ENCODE results near the gene THBS3. TPM values are rescaled to one million over a fixed set of nuclear protein-coding genes. Genes with fewer than 3 reads are reported as not detected.
A peak's percentile ranks its signal among the peaks of the same experiment; 100 is the strongest.
"Not testable (repeated sequence)": the region's sequence is repeated elsewhere in the genome, so short reads cannot be mapped to it uniquely, and the experiment has no call there.

THBS3 gene
- total and polyA plus RNA-seq, 2 of the 13 experiments (the other 11 are each of a cell fraction or from before 2014, with no cell fraction given): 0.86 to 3.6 TPM

DNA sequence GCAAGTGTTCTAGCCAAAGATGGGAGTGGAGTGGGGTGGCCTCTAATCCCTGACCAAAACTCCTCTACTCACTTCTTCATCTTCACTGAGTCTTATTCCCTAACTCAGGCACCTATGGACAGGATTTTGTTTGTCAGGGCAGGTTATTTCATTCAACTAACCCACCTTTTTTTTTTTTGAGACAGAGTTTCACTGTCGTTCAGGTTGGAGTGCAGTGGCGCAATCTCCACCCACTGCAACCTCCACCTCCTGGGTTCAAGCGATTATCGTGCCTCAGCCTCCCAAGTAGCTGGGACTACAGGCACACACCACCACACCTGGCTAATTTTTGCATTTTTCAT lies 39.6 kb downstream of the THBS3 start:
- H3K9me3 ChIP-seq (ENCODE audit: low read length); H3K27me3 ChIP-seq (ENCODE audit: control insufficient read depth in 1 of 2, insufficient read depth in 2 of 2, low read length in 2 of 2); DNase-seq (ENCODE audit: low spot score); intact Hi-C loops (cut with micrococcal nuclease; ENCODE audit: unreplicated experiment); BruUV-seq (replicated peaks); H4K20me1 ChIP-seq (ENCODE audit: insufficient read depth, low read length); H3K27ac ChIP-seq (ENCODE audit: extremely low read length, insufficient read depth, low read length); ATAC-seq; H2AFZ ChIP-seq (ENCODE audit: low read length); H3K9ac ChIP-seq (ENCODE audit: insufficient read depth, low read depth, low read length); FAIRE-seq: not testable (repeated sequence)
- Histone ChIP-seq H3K36me3 (replicated peaks in 1 of 2; ENCODE audit: control insufficient read depth in 1 of 2, insufficient read depth in 2 of 2, low read length in 2 of 2) (peaks cover 0 to 12% of the 10 kb centered on the region in 2 experiments; a peak in 2 of 5 replicates), H3K4me2 (ENCODE audit: low read depth, low read length) (peak overlapping the region; percentile 100; the same call in 1 of the 2 replicates), H3K4me1 (ENCODE audit: insufficient read depth, low read length) (peaks cover 36% of the 10 kb centered on the region), H3K4me3 (replicated peaks in 1 of 3; ENCODE audit: insufficient read depth in 1 of 3, low read depth in 2 of 3, low read length in 3 of 3) (peak overlapping the region in 1 of 3 experiments; percentile 75; a peak in 1 of 6 replicates), H3K79me2 (ENCODE audit: insufficient read depth, low read length) (peaks cover 10% of the 10 kb centered on the region)
- ChIA-PET POLR2A (interaction anchor here (1.1 to 5.9 kb wide), 4 partner anchors 37 to 78 kb away, joined by 5 to 56 read pairs (median 16); partner anchors contain the start of gene EFNA1), CTCF (ENCODE audit: low intra/inter-chr PET ratio, low total read pairs) (interaction anchor here (0.6 to 5.3 kb wide), 10 partner anchors 24 to 106 kb away, joined by 3 to 165 read pairs (median 5); partner anchors contain the start of genes EFNA1 and SLC50A1)
- WGBS (ENCODE audit: low lambda C conversion rate): 39% methylated on average over 4 of the region's 4 CpGs
- 0 out of 2 replicates have a peak, but pooled peaks have one; percentile 24 for TF ChIP-seq ZNF878 (CRISPR knock-in tag; IDR thresholded peaks at IDR 0.05)
- 0 out of 2 replicates have a peak, but pooled peaks have one; percentile 0 for TF ChIP-seq ZNF335 (CRISPR knock-in tag; IDR thresholded peaks at IDR 0.05)
- TF ChIP-seq SRF (IDR thresholded peaks at IDR 0.05; ENCODE audit: low read depth, low read length): peak; percentile 50; the same call in 1 of the 2 replicates
- 0 out of 2 replicates have a peak, but pooled peaks have one; percentile 12 for TF ChIP-seq ZNF501 (CRISPR knock-in tag; IDR thresholded peaks at IDR 0.05)
- in situ Hi-C loops (cut with HindIII; ENCODE audit: extremely low pct_ligation_motif_present, low pct_unique_long_range_greater_than_20kb): loop anchor here (5.0 kb wide), 1 partner anchor 76 kb away; no protein-coding TSS in a partner anchor

DNA sequence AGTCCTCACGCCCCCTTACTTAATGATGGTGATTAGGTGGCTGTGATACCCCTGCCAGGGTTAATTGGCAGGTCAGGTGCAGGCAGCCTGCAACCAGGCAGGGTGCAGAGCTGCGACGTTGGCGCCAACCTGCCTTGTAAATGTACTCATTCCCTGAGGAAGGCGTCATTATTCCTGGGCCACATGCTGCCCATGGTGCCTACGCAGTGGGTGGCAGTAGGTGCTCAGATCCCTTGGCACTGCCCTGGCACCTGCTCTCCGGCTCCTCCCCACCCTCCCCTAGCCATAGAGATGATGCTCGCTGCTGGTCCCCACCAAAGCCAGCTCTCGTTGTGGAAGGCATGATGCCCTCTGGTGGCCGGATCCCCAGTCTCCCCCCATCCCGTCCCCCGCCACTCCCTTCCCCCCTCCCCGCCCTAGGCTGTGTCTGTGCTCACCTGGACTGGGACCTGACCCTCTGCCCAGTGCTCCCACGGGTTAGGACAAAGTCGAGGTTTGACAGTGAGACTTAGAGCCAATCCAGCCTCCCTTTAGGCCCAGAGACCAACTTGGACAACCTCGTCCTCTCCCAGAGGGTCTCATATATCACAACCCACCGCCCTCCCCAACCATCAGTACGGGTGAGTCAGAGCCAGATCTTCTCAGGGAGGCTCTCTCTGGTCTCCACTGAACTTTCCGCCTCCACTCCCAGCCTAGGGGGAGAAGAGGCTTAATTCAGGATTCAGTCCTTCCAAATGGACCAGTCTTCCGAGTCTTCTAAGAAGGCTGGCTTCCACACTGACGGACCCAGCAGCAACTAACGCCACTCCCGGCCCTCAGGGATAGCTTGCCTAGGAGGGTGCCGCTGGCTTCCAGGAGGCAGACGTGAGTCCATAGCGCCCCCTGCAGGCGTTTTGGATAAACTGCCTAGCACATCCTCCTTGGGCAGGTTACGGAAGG lies 40.3 kb downstream of the THBS3 start:
- Histone ChIP-seq H3K4me2 (ENCODE audit: low read depth, low read length) (peak overlapping the region; percentile 100), H3K9me3 (ENCODE audit: low read length) (no peaks in the 10 kb centered on the region), H3K4me1 (ENCODE audit: insufficient read depth, low read length) (peaks cover 36% of the 10 kb centered on the region), H4K20me1 (ENCODE audit: insufficient read depth, low read length) (no peaks in the 10 kb centered on the region), H3K27ac (ENCODE audit: extremely low read length, insufficient read depth, low read length) (no peak overlapping the region), H3K27me3 (ENCODE audit: control insufficient read depth in 1 of 2, insufficient read depth in 2 of 2, low read length in 2 of 2) (0 out of 5 replicates have a peak, but pooled peaks cover 0 to 8% of the 10 kb centered on the region in 2 experiments), H3K79me2 (ENCODE audit: insufficient read depth, low read length) (peaks cover 7% of the 10 kb centered on the region), H3K9ac (ENCODE audit: insufficient read depth, low read depth, low read length) (0 out of 2 replicates have a peak overlapping the region, but pooled peaks have one; percentile 2), H3K36me3 (replicated peaks in 1 of 2; ENCODE audit: control insufficient read depth in 1 of 2, insufficient read depth in 2 of 2, low read length in 2 of 2) (peaks cover 0 to 12% of the 10 kb centered on the region in 2 experiments; a peak in 2 of 5 replicates), H2AFZ (ENCODE audit: low read length) (peak overlapping the region; percentile 84), H3K4me3 (replicated peaks in 1 of 3; ENCODE audit: insufficient read depth in 1 of 3, low read depth in 2 of 3, low read length in 3 of 3) (peak overlapping the region; percentile 37 to 75 (median 48); a peak in 5 of 6 replicates)
- FAIRE-seq (peak; percentile 91), DNase-seq (ENCODE audit: low spot score) (peak; percentile 82), ATAC-seq (peak; percentile 87)
- BruUV-seq (replicated peaks): no TSS peak
- intact Hi-C loops (cut with micrococcal nuclease; ENCODE audit: unreplicated experiment): loop anchor here (1.0 to 2.0 kb wide), 2 partner anchors 41 to 73 kb away; partner anchors contain the start of gene EFNA1
- in situ Hi-C loops (cut with HindIII; ENCODE audit: extremely low pct_ligation_motif_present, low pct_unique_long_range_greater_than_20kb): loop anchor here (5.0 kb wide), 1 partner anchor 75 kb away; no protein-coding TSS in a partner anchor
- ChIA-PET POLR2A (interaction anchor here (0.7 to 5.9 kb wide), 7 partner anchors 32 to 83 kb away, joined by 3 to 56 read pairs (median 5); partner anchors contain the start of genes EFNA1 and SLC50A1), CTCF (ENCODE audit: low intra/inter-chr PET ratio, low total read pairs) (interaction anchor here (0.6 to 5.3 kb wide), 11 partner anchors 23 to 106 kb away, joined by 3 to 165 read pairs (median 4); partner anchors contain the start of genes EFNA1 and SLC50A1)
- 13% methylated on average over 20 of the region's 28 CpGs for WGBS (ENCODE audit: low lambda C conversion rate)
- no peak for TF ChIP-seq ZNF496 (CRISPR knock-in tag; IDR thresholded peaks at IDR 0.05; ENCODE audit: insufficient replicate concordance)
- TF ChIP-seq ZNF678 (CRISPR knock-in tag; IDR thresholded peaks at IDR 0.05): no peak
- TF ChIP-seq ZNF451 (CRISPR knock-in tag; IDR thresholded peaks at IDR 0.05): no peak
- TF ChIP-seq CBX1 (IDR thresholded peaks at IDR 0.05; ENCODE audit: low read depth): no peak
- no peak for TF ChIP-seq TOE1 (CRISPR knock-in tag; IDR thresholded peaks at IDR 0.05)
- TF ChIP-seq, protein P1, sequence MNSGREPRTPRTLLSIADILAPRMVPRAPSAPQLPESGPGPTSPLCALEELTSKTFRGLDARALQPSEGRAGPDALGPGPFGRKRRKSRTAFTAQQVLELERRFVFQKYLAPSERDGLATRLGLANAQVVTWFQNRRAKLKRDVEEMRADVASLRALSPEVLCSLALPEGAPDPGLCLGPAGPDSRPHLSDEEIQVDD (CRISPR knock-in tag; IDR thresholded peaks at IDR 0.05; ENCODE audit: borderline replicate concordance): no peak
- peak; percentile 81 for TF ChIP-seq SMC3 (IDR thresholded peaks at IDR 0.05; ENCODE audit: low read length)
- no peak for TF ChIP-seq MATR3 (CRISPR knock-in tag; IDR thresholded peaks at IDR 0.05)
- no peak for TF ChIP-seq POLR2G (IDR thresholded peaks at IDR 0.05; ENCODE audit: low read depth, low read length)
